GM18505 (cell line): ENCODE measurements around the gene PAX9.

ENCODE experiments used
- ATAC-seq: cut with Tn5 transposase; IDR thresholded peaks from one replicate; pipeline ENCODE4 v1.9.1; 2021; ENCODE audit not compliant: unreplicated experiment
- POLR2A ChIP-seq: IDR thresholded peaks from 4 replicates; pipeline ENCODE4 v1.6.1; 2011; ENCODE audit warnings: borderline replicate concordance; ENCODE audit not compliant: insufficient read depth, insufficient read length; ENCODE audit errors: extremely low read depth

Gene PAX9

GRCh38 chr14:36659010-36659821, 2.4 kb upstream of the PAX9 start:
- ATAC-seq: no peak
- TF ChIP-seq POLR2A: no peak

GRCh38 chr14:36659822-36660735, 1.6 kb upstream of the PAX9 start:
- TF ChIP-seq POLR2A: no peak
- no peak for ATAC-seq

GRCh38 chr14:36660736-36661505, 739 bp upstream of the PAX9 start:
- TF ChIP-seq POLR2A: no peak
- no peak for ATAC-seq

- no peak for ATAC-seq
- TF ChIP-seq POLR2A: no peak
Observed at GRCh38 chr14:36662258-36662542, 540 bp downstream of the PAX9 start.

- TF ChIP-seq POLR2A: no peak
- no peak for ATAC-seq
Observed at GRCh38 chr14:36662543-36663403, 1.1 kb downstream of the PAX9 start.

- no peak for ATAC-seq
- no peak for TF ChIP-seq POLR2A
Observed at GRCh38 chr14:36663404-36664321, 2.0 kb downstream of the PAX9 start.

GRCh38 chr14:36664322-36665193, 2.9 kb downstream of the PAX9 start:
- TF ChIP-seq POLR2A: no peak
- ATAC-seq: no peak

- no peak for TF ChIP-seq POLR2A
- ATAC-seq: no peak
Observed at GRCh38 chr14:36665887-36666415, 4.3 kb downstream of the PAX9 start.

GRCh38 chr14:36666416-36667206, 5.0 kb downstream of the PAX9 start:
- no peak for TF ChIP-seq POLR2A
- ATAC-seq: no peak

GRCh38 chr14:36667679-36668078, 6.0 kb downstream of the PAX9 start:
- no peak for TF ChIP-seq POLR2A
- no peak for ATAC-seq
